T follicular helper cell (primary cell): ENCODE results near the gene CDKL5.

ENCODE experiments used
- DNase-seq: peaks from one replicate; pipeline ENCODE4 v3.0.0-alpha.2; 2020; ENCODE audit warnings: low read depth

The CDKL5 gene

GRCh38 chrX:18698737-18699650 is 273.6 kb downstream of the CDKL5 start:
- no peak for DNase-seq

- no peak for DNase-seq
These were observed 276.4 kb downstream of the CDKL5 start for GRCh38 chrX:18701621-18702361.

- no peak for DNase-seq
These were observed 277.2 kb downstream of the CDKL5 start for GRCh38 chrX:18702362-18703195.
